Neural progenitor cell (in vitro differentiated cells): ENCODE results near the gene CERS1. TPM values are rescaled to one million over a fixed set of nuclear protein-coding genes. Genes with fewer than 3 reads are reported as not detected.
A peak's percentile ranks its signal among the peaks of the same experiment; 100 is the strongest.

Experiments used
- DNase-seq: peaks from one replicate; pipeline ENCODE4 v3.0.0-alpha.2; 2016; ENCODE audit warnings: low spot score
- H2AFZ ChIP-seq: fragments of 200-600 bp; sonication (generic); replicated peaks from 2 replicates; pipeline ENCODE4 v1.6.1; 2016; ENCODE audit warnings: antibody characterized with exemption
- H3F3A ChIP-seq: fragments of 200-600 bp; sonication (generic); 2 replicates; pipeline ENCODE4 v1.6.1; 2016; ENCODE audit warnings: antibody characterized with exemption, low read depth
- H3K27ac ChIP-seq: fragments of 200-600 bp; sonication (generic); 2 replicates; pipeline ENCODE4 v1.5.1; 2016; ENCODE audit warnings: mild to moderate bottlenecking
- H3K27me3 ChIP-seq: fragments of 200-600 bp; sonication (generic); 2 replicates; pipeline ENCODE4 v1.6.1; 2016; ENCODE audit warnings: mild to moderate bottlenecking, moderate library complexity
- H3K36me3 ChIP-seq: fragments of 200-600 bp; sonication (generic); 2 replicates; pipeline ENCODE4 v1.5.1; 2016
- H3K4me1 ChIP-seq: fragments of 200-600 bp; sonication (generic); 2 replicates; pipeline ENCODE4 v1.6.1; 2016; ENCODE audit warnings: mixed run types
- H3K4me2 ChIP-seq: fragments of 200-600 bp; sonication (generic); 2 replicates; pipeline ENCODE4 v1.6.1; 2016
- H3K4me3 ChIP-seq: fragments of 200-600 bp; sonication (generic); 2 replicates; pipeline ENCODE4 v1.5.1; 2016
- H3K79me2 ChIP-seq: fragments of 200-600 bp; sonication (generic); 2 replicates; pipeline ENCODE4 v1.6.1; 2016; ENCODE audit warnings: low read depth
- H3K9ac ChIP-seq: fragments of 200-600 bp; sonication (generic); 2 replicates; pipeline ENCODE4 v1.6.1; 2016
- H3K9me3 ChIP-seq: fragments of 200-600 bp; sonication (generic); 2 replicates; pipeline ENCODE4 v1.5.1; 2016; ENCODE audit warnings: low read depth
- H4K20me1 ChIP-seq: fragments of 200-600 bp; sonication (generic); 2 replicates; pipeline ENCODE4 v1.6.1; 2016; ENCODE audit warnings: low read depth
- H3K27ac Mint-ChIP-seq: 3 replicates; pipeline ENCODE4 v1.8.0; 2021; ENCODE audit warnings: mixed read lengths
- H3K27me3 Mint-ChIP-seq: 2 replicates; pipeline ENCODE4 v1.8.0; 2022; ENCODE audit warnings: low read depth, mild to moderate bottlenecking, inconsistent platforms, moderate library complexity, mixed read lengths; ENCODE audit not compliant: insufficient read depth
- H3K36me3 Mint-ChIP-seq: 3 replicates; pipeline ENCODE4 v1.8.0; 2021; ENCODE audit warnings: mixed read lengths
- H3K4me1 Mint-ChIP-seq: 3 replicates; pipeline ENCODE4 v1.8.0; 2021; ENCODE audit warnings: mixed read lengths
- H3K4me3 Mint-ChIP-seq: 3 replicates; pipeline ENCODE4 v1.8.0; 2021; ENCODE audit warnings: mild to moderate bottlenecking, moderate library complexity, mixed read lengths
- H3K9me3 Mint-ChIP-seq: 3 replicates; pipeline ENCODE4 v1.8.0; 2020; ENCODE audit warnings: mixed read lengths
- EZH2 ChIP-seq: fragments of 200-600 bp; sonication (generic); IDR thresholded peaks from 2 replicates; pipeline ENCODE4 v1.6.1; 2017; ENCODE audit warnings: antibody characterized with exemption, mild to moderate bottlenecking, moderate library complexity
- EZH2phosphoT487 ChIP-seq: fragments of 200-600 bp; sonication (generic); IDR thresholded peaks from 2 replicates; pipeline ENCODE4 v1.6.1; 2017; ENCODE audit warnings: antibody characterized with exemption
- total RNA-seq: library from RNA; depleted of rRNA; stranded (reverse); fragments of >200 nt; gene quantifications from 2 replicates; pipeline ENCODE4 v1.2.3, GENCODE V29; 2015; ENCODE audit warnings: low replicate concordance
- TF ChIP-seq, protein P1 (sequence below): fragments of 200-600 bp; sonication (generic); IDR thresholded peaks from 2 replicates; pipeline ENCODE4 v1.5.1; 2017; ENCODE audit warnings: antibody characterized with exemption, mild to moderate bottlenecking

CERS1 gene
- total RNA-seq, 1 donor from 2014 or later = 1.9 TPM

DNA sequence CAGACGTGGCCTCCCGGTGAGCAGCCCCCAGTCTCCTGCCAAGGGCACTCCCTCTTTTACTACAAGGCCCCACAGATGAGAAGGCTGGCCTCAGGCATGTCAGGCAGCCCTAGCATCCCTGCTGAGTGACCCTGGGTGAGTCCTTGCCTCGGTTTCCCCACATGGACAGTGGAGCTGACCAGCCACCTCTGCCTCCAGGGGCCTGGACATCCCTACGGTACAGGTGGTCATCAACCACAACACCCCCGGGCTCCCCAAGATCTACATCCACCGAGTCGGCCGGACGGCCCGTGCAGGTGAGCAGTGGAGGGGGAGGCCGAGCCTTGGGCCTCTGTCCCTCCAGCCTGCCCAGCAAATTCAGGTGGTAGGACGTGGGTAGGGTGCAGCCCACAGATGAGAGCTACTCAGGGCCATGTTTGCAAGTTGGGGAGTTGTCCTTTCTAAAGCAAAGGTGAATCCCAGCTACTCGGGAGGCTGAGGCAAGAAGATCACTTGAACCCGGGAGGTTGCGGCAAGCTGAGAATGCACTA, 28.8 kb upstream of the CERS1 start:
- H3K9me3 Mint-ChIP-seq = no peaks in the 10 kb centered on the region

DNA sequence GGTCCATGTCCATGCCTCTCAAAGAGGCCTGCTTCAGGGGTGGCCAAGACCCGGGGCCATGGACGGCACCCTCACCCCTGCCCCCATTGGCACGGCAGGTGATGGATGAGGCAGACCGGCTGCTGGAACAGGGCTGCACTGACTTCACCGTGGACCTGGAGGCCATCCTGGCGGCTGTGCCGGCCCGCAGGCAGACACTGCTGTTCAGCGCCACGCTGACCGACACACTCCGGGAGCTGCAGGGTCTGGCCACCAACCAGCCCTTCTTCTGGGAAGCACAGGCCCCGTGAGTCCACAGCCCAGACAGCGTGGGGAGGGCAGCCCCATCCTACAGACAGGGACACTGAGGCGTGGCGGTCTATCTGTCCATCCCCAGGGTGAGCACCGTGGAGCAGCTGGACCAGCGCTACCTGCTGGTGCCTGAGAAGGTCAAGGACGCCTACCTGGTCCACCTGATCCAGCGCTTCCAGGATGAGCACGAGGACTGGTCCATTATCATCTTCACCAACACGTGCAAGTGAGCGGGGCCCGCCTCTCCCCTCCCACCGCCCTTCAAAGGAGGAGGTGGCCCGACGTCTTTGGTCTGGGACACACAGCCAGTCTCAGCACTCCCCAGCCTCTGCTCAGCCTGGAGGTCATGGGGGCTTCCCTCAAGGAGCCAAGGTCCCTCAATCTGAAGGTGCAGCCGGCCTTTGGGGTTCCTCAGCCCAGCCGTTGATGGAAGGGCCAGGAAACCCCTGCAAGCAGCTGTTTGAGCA, 26.4 kb upstream of the CERS1 start:
- peaks cover 7% of the 10 kb centered on the region for H4K20me1 ChIP-seq
- H3K36me3 ChIP-seq = no peaks in the 10 kb centered on the region
- Mint-ChIP-seq H3K4me3 (no peak overlapping the region), H3K9me3 (no peaks in the 10 kb centered on the region), H3K4me1 (peaks cover 19% of the 10 kb centered on the region), H3K27ac (no peak overlapping the region), H3K27me3 (peaks cover 13% of the 10 kb centered on the region), H3K36me3 (peaks cover 11% of the 10 kb centered on the region)
- H3K4me2 ChIP-seq = no peak overlapping the region
- no peak overlapping the region for H2AFZ ChIP-seq
- no peaks in the 10 kb centered on the region for H3F3A ChIP-seq
- no peak for DNase-seq
- H3K79me2 ChIP-seq = peaks cover 27% of the 10 kb centered on the region
- H3K9ac ChIP-seq = no peak overlapping the region
- TF ChIP-seq, protein P1, sequence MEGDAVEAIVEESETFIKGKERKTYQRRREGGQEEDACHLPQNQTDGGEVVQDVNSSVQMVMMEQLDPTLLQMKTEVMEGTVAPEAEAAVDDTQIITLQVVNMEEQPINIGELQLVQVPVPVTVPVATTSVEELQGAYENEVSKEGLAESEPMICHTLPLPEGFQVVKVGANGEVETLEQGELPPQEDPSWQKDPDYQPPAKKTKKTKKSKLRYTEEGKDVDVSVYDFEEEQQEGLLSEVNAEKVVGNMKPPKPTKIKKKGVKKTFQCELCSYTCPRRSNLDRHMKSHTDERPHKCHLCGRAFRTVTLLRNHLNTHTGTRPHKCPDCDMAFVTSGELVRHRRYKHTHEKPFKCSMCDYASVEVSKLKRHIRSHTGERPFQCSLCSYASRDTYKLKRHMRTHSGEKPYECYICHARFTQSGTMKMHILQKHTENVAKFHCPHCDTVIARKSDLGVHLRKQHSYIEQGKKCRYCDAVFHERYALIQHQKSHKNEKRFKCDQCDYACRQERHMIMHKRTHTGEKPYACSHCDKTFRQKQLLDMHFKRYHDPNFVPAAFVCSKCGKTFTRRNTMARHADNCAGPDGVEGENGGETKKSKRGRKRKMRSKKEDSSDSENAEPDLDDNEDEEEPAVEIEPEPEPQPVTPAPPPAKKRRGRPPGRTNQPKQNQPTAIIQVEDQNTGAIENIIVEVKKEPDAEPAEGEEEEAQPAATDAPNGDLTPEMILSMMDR = no peak
- no peak for TF ChIP-seq EZH2phosphoT487
- no peak for TF ChIP-seq EZH2
- H3K4me3 ChIP-seq = no peak overlapping the region
- no peaks in the 10 kb centered on the region for H3K27me3 ChIP-seq
- no peaks in the 10 kb centered on the region for H3K9me3 ChIP-seq
- no peak overlapping the region for H3K27ac ChIP-seq
- peaks cover 3% of the 10 kb centered on the region for H3K4me1 ChIP-seq

More for the DNA sequence above, 28.8 kb upstream of the CERS1 start:
- no peaks in the 10 kb centered on the region for H3K36me3 ChIP-seq
- H4K20me1 ChIP-seq = peaks cover 16% of the 10 kb centered on the region
- H3K4me1 ChIP-seq = peaks cover 3% of the 10 kb centered on the region
- Mint-ChIP-seq H3K36me3 (peaks cover 14% of the 10 kb centered on the region), H3K27me3 (peaks cover 17% of the 10 kb centered on the region), H3K4me3 (no peak overlapping the region), H3K4me1 (peaks cover 7% of the 10 kb centered on the region), H3K27ac (no peak overlapping the region)
- H3K4me3 ChIP-seq = no peak overlapping the region
- no peak overlapping the region for H2AFZ ChIP-seq
- no peak for TF ChIP-seq EZH2
- no peak for TF ChIP-seq EZH2phosphoT487
- TF ChIP-seq, protein P1 = no peak
- H3K9me3 ChIP-seq = no peaks in the 10 kb centered on the region
- no peaks in the 10 kb centered on the region for H3K27me3 ChIP-seq
- H3K9ac ChIP-seq = no peak overlapping the region
- H3K4me2 ChIP-seq = no peak overlapping the region
- no peak overlapping the region for H3K27ac ChIP-seq
- no peak for DNase-seq
- H3K79me2 ChIP-seq = peaks cover 9% of the 10 kb centered on the region
- H3F3A ChIP-seq = no peaks in the 10 kb centered on the region

DNA sequence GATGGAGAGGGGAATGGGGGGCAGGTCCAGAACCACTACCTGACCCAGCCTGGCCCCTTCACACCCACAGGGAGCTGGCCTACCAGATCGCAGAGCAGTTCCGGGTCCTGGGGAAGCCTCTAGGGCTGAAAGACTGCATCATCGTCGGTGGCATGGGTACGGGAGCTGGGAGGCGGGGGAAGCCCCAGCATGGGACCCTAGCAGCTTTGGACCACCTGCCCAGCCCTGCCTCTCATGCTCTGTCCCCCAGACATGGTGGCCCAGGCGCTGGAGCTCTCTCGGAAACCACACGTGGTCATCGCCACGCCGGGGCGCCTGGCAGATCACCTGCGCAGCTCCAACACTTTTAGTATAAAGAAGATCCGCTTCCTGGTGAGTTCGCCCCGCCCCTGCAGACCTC, 25.6 kb upstream of the CERS1 start:
- peaks cover 3% of the 10 kb centered on the region for H3K4me1 ChIP-seq
- H3K27ac ChIP-seq = no peak overlapping the region
- peaks cover 3% of the 10 kb centered on the region for H4K20me1 ChIP-seq
- H3K4me3 ChIP-seq = no peak overlapping the region
- peaks cover 10% of the 10 kb centered on the region for H3K27me3 Mint-ChIP-seq
- no peaks in the 10 kb centered on the region for H3K27me3 ChIP-seq
- no peak overlapping the region for H3K9ac ChIP-seq
- H3K79me2 ChIP-seq = peaks cover 35% of the 10 kb centered on the region
- H3K4me3 Mint-ChIP-seq = peak overlapping the region; percentile 91
- no peaks in the 10 kb centered on the region for H3K9me3 ChIP-seq
- H2AFZ ChIP-seq = no peak overlapping the region
- peaks cover 8% of the 10 kb centered on the region for H3K36me3 Mint-ChIP-seq
- no peaks in the 10 kb centered on the region for H3F3A ChIP-seq
- DNase-seq = no peak
- no peaks in the 10 kb centered on the region for H3K36me3 ChIP-seq
- H3K4me1 Mint-ChIP-seq = peaks cover 19% of the 10 kb centered on the region
- TF ChIP-seq EZH2phosphoT487 (no peak), EZH2 (no peak)
- TF ChIP-seq, protein P1 = no peak
- H3K27ac Mint-ChIP-seq = no peak overlapping the region
- H3K9me3 Mint-ChIP-seq = no peaks in the 10 kb centered on the region
- H3K4me2 ChIP-seq = no peak overlapping the region
